Mammary epithelial cell (primary cell): ENCODE measurements around the gene THOC6.

Source experiments
- EZH2 ChIP-seq: IDR thresholded peaks from 2 replicates; pipeline ENCODE4 v1.6.1; 2012; ENCODE audit warnings: low read length, inconsistent platforms, borderline replicate concordance
- TF ChIP-seq, protein P1 (sequence below), 2 donors: IDR thresholded peaks in 1 of 2; conservative IDR thresholded peaks in 1 of 2; 2 replicates each; pipeline ENCODE4 v1.5.1; 2011 to 2012; ENCODE audit warnings: inconsistent platforms in 2 of 2, low read length in 2 of 2, mild to moderate bottlenecking in 2 of 2, control low read depth in 1 of 2, low read depth in 1 of 2; ENCODE audit not compliant: insufficient read depth in 1 of 2; ENCODE audit errors: extremely low read depth in 1 of 2

DNA sequence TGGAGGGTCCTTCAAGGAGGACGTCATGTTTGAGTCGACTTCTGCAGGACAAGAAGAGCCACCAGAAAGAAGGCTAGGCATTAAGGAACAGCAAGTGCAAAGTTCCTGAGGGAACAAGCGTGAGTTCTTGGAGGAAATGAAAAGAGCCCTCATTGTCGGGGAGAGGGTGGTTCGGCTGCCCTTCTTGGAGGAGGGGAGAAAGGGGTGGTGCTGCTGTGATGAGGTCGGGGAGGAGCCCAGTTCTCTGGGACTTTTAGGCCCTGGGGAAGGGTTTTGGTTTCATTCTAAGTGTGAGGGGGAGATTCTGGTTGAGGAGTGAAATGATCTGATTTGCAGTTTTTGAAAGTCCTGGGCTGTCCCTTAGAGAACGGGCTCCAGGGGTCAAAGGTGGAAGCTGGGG, 8.8 kb downstream of the THOC6 start:
- no peak for TF ChIP-seq EZH2
- TF ChIP-seq, protein P1, sequence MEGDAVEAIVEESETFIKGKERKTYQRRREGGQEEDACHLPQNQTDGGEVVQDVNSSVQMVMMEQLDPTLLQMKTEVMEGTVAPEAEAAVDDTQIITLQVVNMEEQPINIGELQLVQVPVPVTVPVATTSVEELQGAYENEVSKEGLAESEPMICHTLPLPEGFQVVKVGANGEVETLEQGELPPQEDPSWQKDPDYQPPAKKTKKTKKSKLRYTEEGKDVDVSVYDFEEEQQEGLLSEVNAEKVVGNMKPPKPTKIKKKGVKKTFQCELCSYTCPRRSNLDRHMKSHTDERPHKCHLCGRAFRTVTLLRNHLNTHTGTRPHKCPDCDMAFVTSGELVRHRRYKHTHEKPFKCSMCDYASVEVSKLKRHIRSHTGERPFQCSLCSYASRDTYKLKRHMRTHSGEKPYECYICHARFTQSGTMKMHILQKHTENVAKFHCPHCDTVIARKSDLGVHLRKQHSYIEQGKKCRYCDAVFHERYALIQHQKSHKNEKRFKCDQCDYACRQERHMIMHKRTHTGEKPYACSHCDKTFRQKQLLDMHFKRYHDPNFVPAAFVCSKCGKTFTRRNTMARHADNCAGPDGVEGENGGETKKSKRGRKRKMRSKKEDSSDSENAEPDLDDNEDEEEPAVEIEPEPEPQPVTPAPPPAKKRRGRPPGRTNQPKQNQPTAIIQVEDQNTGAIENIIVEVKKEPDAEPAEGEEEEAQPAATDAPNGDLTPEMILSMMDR (conservative IDR thresholded peaks at IDR 0.05 in 1 of 2, IDR thresholded peaks at IDR 0.05 in 1 of 2; ENCODE audit: extremely low read depth in 1 of 2, insufficient read depth in 1 of 2, low read depth in 1 of 2, low read length in 2 of 2) = no peak
